Smooth muscle cell (in vitro differentiated cells): ENCODE results near the gene THBS2. TPM values are rescaled to one million over a fixed set of nuclear protein-coding genes. Genes with fewer than 3 reads are reported as not detected.

Experiments used
- DNase-seq: peaks from one replicate; lab custom pipeline; 2025; ENCODE audit not compliant: unreplicated experiment; lab: John Stamatoyannopoulos, UW
- H2AFZ ChIP-seq: fragments of 200-600 bp; sonication (generic); 2 replicates; pipeline ENCODE4 v1.6.0; 2016; ENCODE audit warnings: antibody characterized with exemption, low read depth, mild to moderate bottlenecking
- H3F3A ChIP-seq: fragments of 200-600 bp; sonication (generic); 2 replicates; pipeline ENCODE4 v1.6.0; 2017; ENCODE audit warnings: antibody characterized with exemption, low read depth
- H3K27ac ChIP-seq: fragments of 200-600 bp; sonication (generic); 2 replicates; pipeline ENCODE4 v1.5.1; 2016; ENCODE audit warnings: low read depth, mild to moderate bottlenecking
- H3K27me3 ChIP-seq: fragments of 200-600 bp; sonication (generic); 2 replicates; pipeline ENCODE4 v1.6.1; 2016; ENCODE audit warnings: low read depth, mild to moderate bottlenecking
- H3K36me3 ChIP-seq: fragments of 200-600 bp; sonication (generic); 2 replicates; pipeline ENCODE4 v1.5.1; 2016; ENCODE audit warnings: low read depth
- H3K4me1 ChIP-seq: fragments of 200-600 bp; sonication (generic); 2 replicates; pipeline ENCODE4 v1.5.1; 2016; ENCODE audit warnings: low read depth
- H3K4me2 ChIP-seq: fragments of 200-600 bp; sonication (generic); 2 replicates; pipeline ENCODE4 v1.6.0; 2016; ENCODE audit warnings: mild to moderate bottlenecking
- H3K4me3 ChIP-seq: fragments of 200-600 bp; sonication (generic); 2 replicates; pipeline ENCODE4 v1.5.1; 2016; ENCODE audit warnings: mild to moderate bottlenecking
- H3K79me2 ChIP-seq: fragments of 200-600 bp; sonication (generic); 2 replicates; pipeline ENCODE4 v1.6.0; 2016; ENCODE audit warnings: low read depth, mild to moderate bottlenecking
- H3K9ac ChIP-seq: fragments of 200-600 bp; sonication (generic); 2 replicates; pipeline ENCODE4 v1.6.0; 2016; ENCODE audit warnings: low read depth
- H3K9me3 ChIP-seq: fragments of 200-600 bp; sonication (generic); replicated peaks from 2 replicates; pipeline ENCODE4 v1.5.1; 2016; ENCODE audit warnings: low read depth
- H4K20me1 ChIP-seq: fragments of 200-600 bp; sonication (generic); 2 replicates; pipeline ENCODE4 v1.6.0; 2016; ENCODE audit warnings: low read depth
- CTCF ChIP-seq: fragments of 200-600 bp; sonication (generic); IDR thresholded peaks from 2 replicates; pipeline ENCODE4 v1.5.1; 2017; ENCODE audit warnings: borderline replicate concordance, mild to moderate bottlenecking, antibody characterized with exemption; ENCODE audit not compliant: insufficient read depth, poor library complexity, severe bottlenecking
- WGBS: methylation state at CpG from one replicate; pipeline ENCODE4 v1.1.7; 2016; ENCODE audit warnings: low lambda C conversion rate; 5-methylcytosine and 5-hydroxymethylcytosine counted together
- polyA plus RNA-seq: library from polyadenylated mRNA; unstranded; fragments of >200 nt; fragmentation: Nextera tagmentation; extraction: Ambion mirVana; gene quantifications from 2 replicates; pipeline ENCODE4 v1.2.1, GENCODE V29; 2016
- total RNA-seq: library from RNA; depleted of rRNA; stranded (reverse); fragments of >200 nt; gene quantifications from 2 replicates; pipeline ENCODE4 v1.2.3, GENCODE V29; 2014

Gene THBS2
- total and polyA plus RNA-seq, 2 experiments from 2014 or later = 10.1 to 13.9 TPM

GRCh38 chr6:169251822-169252504, 1.7 kb downstream of the THBS2 start:
- no peak for TF ChIP-seq CTCF
- WGBS = 24% methylated on average over 20 of the region's 20 CpGs
- peaks cover 16% of the 10 kb centered on the region for H3K4me1 ChIP-seq
- H3K27me3 ChIP-seq = peaks cover 35% of the 10 kb centered on the region
- H3K27ac ChIP-seq = no peak overlapping the region
- no peaks in the 10 kb centered on the region for H3K9me3 ChIP-seq
- H3K9ac ChIP-seq = no peak overlapping the region
- H4K20me1 ChIP-seq = no peaks in the 10 kb centered on the region
- H3K4me3 ChIP-seq = peak overlapping the region; percentile 42
- DNase-seq = no peak
- no peaks in the 10 kb centered on the region for H3K36me3 ChIP-seq
- peak overlapping the region; percentile 87 for H3K4me2 ChIP-seq
- H3F3A ChIP-seq = no peaks in the 10 kb centered on the region
- H2AFZ ChIP-seq = no peak overlapping the region
- H3K79me2 ChIP-seq = no peaks in the 10 kb centered on the region

GRCh38 chr6:169251371-169251802, 2.3 kb downstream of the THBS2 start:
- no peaks in the 10 kb centered on the region for H3K36me3 ChIP-seq
- DNase-seq = no peak
- no peak overlapping the region for H3K27ac ChIP-seq
- peaks cover 16% of the 10 kb centered on the region for H3K4me1 ChIP-seq
- H3K27me3 ChIP-seq = peaks cover 35% of the 10 kb centered on the region
- no peaks in the 10 kb centered on the region for H3K79me2 ChIP-seq
- H3K9me3 ChIP-seq = no peaks in the 10 kb centered on the region
- peak overlapping the region; percentile 13 for H3K4me2 ChIP-seq
- H3K9ac ChIP-seq = no peak overlapping the region
- no peaks in the 10 kb centered on the region for H4K20me1 ChIP-seq
- WGBS = 70% methylated on average over 6 of the region's 6 CpGs
- H3F3A ChIP-seq = no peaks in the 10 kb centered on the region
- no peak overlapping the region for H3K4me3 ChIP-seq
- TF ChIP-seq CTCF = no peak
- H2AFZ ChIP-seq = no peak overlapping the region

GRCh38 chr6:169250660-169251059, 3.0 kb downstream of the THBS2 start:
- Histone ChIP-seq H3K9me3 (no peaks in the 10 kb centered on the region), H2AFZ (no peak overlapping the region), H3K9ac (no peak overlapping the region), H4K20me1 (no peaks in the 10 kb centered on the region), H3K27me3 (peaks cover 34% of the 10 kb centered on the region), H3K4me1 (peaks cover 16% of the 10 kb centered on the region), H3K27ac (no peak overlapping the region), H3K36me3 (no peaks in the 10 kb centered on the region), H3F3A (no peaks in the 10 kb centered on the region), H3K79me2 (no peaks in the 10 kb centered on the region), H3K4me2 (peak overlapping the region; percentile 13), H3K4me3 (no peak overlapping the region)
- 39% methylated on average over 5 of the region's 5 CpGs for WGBS
- no peak for TF ChIP-seq CTCF
- no peak for DNase-seq

- no peak overlapping the region for H2AFZ ChIP-seq
- no peak overlapping the region for H3K4me2 ChIP-seq
- TF ChIP-seq CTCF = no peak
- peaks cover 26% of the 10 kb centered on the region for H3K27me3 ChIP-seq
- no peaks in the 10 kb centered on the region for H3K9me3 ChIP-seq
- no peak overlapping the region for H3K9ac ChIP-seq
- H3F3A ChIP-seq = no peaks in the 10 kb centered on the region
- H3K27ac ChIP-seq = no peak overlapping the region
- H3K4me3 ChIP-seq = no peak overlapping the region
- no peak for DNase-seq
- WGBS = 94% methylated on average over 16 of the region's 16 CpGs
- H3K36me3 ChIP-seq = no peaks in the 10 kb centered on the region
- H3K79me2 ChIP-seq = no peaks in the 10 kb centered on the region
- peaks cover 16% of the 10 kb centered on the region for H3K4me1 ChIP-seq
- H4K20me1 ChIP-seq = no peaks in the 10 kb centered on the region
These were observed 4.6 kb downstream of the THBS2 start for GRCh38 chr6:169249057-169249456.
